GM19240 (cell line): Measurements from ENCODE around the gene SEPTIN1.

Experiments used
- DNase-seq: peaks from one replicate; pipeline ENCODE4 v3.0.0; 2011; ENCODE audit warnings: low spot score; ENCODE audit not compliant: insufficient read length

SEPTIN1 gene, protein sequence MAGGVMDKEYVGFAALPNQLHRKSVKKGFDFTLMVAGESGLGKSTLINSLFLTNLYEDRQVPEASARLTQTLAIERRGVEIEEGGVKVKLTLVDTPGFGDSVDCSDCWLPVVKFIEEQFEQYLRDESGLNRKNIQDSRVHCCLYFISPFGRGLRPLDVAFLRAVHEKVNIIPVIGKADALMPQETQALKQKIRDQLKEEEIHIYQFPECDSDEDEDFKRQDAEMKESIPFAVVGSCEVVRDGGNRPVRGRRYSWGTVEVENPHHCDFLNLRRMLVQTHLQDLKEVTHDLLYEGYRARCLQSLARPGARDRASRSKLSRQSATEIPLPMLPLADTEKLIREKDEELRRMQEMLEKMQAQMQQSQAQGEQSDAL

DNA sequence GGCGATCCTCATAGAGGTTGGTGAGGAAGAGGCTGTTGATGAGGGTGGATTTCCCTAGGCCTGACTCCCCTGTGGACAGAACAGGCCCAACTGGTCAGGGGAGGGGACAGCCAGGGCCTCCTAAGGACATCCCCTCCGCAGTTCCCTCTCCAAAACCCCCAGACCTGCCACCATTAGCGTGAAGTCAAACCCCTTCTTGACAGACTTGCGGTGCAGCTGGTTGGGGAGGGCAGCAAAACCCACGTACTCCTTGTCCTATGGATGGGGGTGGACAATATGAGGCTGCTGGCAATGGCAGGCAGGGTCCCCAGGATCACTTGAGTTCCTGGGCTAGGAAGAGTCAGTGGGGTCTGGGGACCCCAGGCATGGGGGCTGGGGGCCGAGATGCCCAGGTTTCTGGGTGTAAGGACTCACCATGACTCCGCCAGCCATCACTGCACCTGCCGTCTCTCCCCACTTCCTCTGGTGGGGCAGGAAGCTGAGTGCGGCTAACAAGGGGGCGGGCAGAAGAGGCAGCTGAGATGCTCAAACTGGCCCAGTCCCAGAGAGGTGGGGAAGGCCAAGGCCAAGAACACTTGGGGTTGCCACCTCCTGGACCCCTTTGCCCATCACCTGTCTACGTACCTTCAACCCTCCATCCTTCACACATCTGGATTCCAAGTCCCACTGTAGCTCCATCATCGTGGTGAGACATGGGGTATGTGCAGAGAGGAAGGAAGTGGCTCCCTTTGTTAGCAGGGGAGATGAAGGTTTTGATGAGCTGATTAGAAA, at the start of gene SEPTIN1:
SEPTIN1 (minus strand) TSS at position 451 of the 771 bp plus-strand sequence; CDS start at position 432, 19 bp downstream.
- DNase-seq = peak; percentile 88

DNA sequence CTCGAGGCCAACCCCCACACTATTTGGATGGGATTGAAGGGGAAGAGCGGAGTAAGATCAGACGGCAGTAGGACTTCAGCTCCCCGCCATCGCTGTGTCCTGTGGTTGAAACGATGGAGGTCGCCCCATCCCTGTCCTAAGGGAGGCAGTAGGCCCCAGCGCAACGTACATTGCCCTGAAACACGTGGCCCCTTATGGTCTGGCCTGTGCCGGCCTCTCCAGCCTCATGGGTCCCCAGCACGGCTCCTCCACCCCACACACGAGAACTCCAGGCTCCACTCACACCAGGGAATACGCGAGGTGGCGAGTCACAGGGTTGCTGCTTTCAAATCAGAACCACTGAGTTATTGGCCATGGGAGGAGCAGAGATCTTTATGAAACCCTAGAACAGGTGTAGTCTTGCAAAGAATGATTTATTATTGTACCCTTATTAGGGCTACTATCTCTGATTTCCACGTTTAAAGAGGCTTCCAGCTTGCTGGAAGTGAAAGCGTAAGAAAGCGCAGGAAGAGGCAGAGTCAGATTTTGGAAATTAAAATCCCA, 48.1 kb upstream of the SEPTIN1 start:
- DNase-seq = no peak

DNA sequence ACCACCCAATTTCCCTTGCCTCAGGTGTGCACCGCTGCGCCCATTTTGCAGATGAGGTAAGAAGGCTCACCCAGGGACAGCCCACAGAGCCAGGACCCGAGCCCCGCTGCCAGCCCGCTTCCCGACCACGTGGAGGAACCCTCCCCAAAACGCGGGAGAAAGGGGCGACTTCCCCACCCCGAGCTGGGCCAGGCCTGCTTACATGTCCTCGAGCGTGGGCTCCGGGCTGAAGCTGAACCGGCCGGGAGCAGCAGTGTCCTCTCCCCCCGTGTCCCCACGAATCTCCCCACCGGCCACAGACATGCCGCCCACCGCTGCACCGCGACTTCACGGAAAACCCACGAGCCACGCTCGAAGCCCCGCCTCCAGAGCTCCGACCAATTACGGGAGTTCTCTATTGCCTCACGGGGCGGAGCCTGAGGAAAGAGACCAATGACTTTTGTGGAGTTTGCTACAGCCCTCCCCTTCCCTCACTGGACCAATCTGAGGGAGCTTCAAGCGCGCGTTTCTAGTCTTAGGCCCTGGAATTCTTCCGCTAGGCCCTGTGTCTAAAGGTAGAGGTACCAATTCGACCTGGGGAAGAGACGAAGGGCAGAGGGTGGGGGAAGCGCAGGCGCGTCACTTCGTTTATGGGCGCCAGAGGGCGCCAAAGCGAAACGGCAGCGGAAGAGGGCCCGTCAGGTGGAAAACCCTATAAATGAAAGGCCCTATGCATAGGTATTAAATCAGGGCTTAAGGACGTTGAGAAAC, 47.5 kb upstream of the SEPTIN1 start, which contains the start of gene DCTPP1:
DCTPP1 (minus strand) TSS at position 353 of the 750 bp plus-strand sequence; CDS start at position 303, 50 bp downstream.
- DNase-seq = peak; percentile 92

DNA sequence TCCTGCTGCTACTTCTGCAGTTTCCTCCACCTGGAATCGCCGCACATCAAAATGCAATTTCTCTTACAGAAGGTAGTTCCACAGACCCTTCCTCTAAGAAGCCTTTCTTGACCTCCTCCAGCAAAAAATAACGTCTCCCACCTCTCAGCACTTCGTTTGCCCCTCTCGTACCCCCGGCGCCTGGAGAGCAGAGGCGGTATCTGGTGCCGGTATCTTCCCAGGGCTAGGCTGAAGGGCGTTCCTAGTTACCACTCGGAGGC, 47.0 kb upstream of the SEPTIN1 start:
- no peak for DNase-seq

DNA sequence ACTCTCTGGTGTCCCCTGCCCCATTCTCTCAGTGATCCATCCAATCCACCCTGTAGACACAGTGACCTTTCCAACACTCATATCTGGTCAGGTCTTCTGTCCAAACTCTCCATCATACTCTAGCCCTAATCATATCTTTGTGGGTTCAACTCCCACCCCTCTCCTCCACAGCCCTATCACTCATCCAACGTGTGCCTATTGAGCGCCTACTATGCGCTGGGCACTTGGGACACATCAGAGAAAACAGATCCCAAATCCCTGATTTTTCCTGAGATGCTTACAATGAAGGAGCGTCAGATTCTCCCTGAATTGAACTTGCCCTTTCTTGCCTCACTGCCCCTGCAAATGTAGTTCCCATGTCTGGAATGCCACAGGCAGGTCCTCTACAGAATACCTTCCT, 45.7 kb upstream of the SEPTIN1 start:
- no peak for DNase-seq

DNA sequence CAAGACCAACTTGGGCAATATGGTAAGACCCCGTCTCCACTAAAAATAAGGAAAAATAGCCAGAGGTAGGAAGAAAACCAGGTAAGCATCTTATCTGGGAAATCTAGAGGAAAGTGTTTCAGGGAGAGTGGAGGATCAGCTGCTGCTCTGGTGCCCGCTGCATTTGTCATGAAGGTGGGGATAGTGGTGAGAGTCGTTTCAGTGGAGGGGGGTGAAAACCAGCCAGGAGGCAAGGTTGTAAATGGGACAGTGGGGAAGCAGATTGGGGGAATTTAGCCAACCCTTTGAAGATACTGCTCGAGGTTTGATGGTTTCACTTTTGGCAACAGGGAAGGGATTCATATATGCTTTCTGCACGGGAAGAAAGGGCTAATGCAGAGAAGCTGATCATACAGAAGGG, 38.6 kb upstream of the SEPTIN1 start:
- no peak for DNase-seq

DNA sequence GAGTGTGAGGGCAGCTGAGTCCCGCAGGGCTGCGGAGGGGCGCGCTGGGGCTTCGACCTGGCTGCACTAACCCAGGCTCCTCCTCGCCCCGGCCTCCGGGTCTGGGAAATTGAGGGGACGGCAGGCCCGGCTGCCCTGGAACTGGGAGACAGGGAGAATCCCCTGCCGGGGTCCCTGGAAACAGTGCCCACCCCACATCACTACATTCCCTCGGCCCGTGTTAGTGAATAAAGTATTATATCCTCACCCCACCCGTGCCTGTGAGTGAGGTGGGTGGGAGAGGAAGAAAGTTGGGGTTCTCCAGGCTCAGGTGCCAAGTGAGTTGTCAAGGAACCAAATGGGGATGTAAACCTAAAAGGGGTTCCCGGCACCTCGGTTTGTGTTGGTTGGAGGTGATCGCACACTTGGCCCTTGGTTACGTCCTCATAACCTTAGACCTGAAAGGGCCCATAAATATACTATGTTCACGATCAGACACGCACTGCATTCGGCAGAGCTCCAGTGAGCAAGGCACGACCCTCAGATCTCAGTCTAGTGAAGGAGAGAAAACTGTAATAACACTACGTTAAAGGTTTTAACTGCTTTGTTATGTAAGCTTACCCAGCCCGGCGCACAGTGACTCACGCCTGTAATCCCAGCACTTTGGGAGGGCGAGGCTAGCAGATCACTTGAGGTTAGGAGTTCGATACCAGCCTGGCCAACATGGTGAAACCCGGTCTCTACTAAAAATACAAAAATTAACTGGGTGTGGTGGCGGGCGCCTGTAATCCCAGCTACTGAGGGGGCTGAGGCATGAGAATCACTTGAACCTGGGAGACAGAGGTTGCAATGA, 36.2 kb upstream of the SEPTIN1 start:
- DNase-seq = no peak

DNA sequence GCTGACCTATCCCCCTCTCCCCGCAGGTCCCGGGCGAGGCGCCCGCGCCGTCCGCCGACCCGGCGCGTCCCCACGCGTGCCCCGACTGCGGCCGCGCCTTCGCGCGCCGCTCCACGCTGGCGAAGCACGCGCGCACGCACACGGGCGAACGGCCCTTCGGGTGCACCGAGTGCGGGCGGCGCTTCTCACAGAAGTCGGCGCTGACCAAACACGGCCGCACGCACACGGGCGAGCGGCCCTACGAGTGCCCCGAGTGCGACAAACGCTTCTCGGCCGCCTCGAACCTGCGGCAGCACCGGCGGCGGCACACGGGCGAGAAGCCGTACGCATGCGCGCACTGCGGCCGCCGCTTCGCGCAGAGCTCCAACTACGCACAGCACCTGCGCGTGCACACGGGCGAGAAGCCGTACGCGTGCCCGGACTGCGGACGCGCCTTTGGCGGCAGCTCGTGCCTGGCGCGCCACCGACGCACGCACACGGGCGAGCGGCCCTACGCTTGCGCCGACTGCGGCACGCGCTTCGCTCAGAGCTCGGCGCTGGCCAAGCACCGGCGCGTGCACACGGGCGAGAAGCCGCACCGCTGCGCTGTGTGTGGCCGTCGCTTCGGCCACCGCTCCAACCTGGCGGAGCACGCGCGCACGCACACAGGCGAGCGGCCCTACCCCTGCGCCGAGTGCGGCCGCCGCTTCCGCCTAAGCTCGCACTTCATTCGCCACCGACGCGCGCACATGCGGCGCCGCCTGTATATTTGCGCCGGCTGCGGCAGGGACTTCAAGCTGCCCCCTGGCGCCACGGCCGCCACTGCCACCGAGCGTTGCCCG, 35.4 kb upstream of the SEPTIN1 start:
- DNase-seq = peak; percentile 79

DNA sequence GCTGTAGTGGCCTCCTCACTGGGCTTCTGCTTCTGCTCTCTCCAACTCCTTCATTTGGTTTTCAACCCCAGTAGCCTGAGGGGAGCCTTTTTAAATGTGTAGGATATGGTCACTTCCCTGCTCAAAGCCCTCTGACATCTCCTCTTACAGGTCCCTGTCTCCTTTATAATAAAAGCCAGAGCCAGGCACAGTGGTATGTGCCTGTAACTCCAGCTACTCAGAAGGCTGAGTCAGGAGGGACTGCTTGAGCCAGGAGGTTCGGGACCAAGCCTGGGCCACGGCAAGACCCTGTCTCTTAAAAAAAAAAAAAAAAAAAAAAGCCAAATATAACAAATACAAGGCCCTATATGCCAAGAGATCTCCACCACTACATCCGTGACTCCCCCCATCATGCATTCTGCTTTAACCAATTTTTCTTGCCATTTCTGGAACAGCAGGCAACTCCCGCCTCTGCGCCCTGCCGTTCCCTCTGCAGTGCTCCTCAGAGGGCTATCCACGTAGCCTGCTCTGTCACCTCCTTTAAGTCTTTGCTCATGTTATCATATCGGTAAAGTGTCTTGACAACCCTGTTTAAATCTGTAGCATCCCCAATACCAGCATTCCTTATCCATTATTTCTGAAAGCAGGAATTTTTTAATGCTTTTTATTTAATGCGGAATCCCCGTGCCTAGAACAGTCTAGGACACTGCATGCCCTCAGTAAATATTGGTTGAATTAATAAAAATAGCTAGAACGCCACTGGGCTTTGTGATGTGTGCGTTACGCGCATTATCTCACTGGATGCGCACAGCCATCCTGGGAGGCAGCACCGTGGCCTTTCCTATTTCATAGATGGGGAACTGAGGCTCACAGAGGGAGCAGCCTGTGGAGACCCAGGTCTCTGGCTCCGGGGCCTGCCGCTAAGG, 34.5 kb upstream of the SEPTIN1 start:
- DNase-seq = no peak

DNA sequence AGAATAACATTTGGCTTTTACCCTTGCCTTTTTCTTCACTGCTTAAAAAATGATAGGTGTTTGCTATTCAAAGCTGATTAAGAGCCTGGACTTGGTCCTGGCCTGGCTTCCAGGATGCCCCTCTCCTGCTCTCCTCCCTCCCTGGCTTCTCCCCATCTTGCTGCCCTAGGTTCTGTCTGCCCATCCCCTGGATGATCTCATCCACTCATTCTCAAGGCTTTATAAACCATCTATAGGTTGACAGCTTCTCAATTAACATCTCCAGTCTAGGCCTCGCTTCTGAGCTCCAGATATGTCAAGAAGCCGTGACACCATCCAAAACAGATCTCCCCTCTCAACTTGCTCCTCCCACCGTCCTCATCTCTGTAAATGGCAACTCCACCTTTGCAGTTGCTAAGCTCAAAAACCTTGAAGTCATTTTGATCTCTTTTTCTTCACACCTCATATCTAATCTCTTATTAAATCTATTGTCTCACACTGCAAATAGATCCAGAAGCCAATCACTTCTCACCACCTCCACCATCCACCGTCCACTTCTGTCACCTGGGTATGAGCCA, 33.8 kb upstream of the SEPTIN1 start:
- no peak for DNase-seq

DNA sequence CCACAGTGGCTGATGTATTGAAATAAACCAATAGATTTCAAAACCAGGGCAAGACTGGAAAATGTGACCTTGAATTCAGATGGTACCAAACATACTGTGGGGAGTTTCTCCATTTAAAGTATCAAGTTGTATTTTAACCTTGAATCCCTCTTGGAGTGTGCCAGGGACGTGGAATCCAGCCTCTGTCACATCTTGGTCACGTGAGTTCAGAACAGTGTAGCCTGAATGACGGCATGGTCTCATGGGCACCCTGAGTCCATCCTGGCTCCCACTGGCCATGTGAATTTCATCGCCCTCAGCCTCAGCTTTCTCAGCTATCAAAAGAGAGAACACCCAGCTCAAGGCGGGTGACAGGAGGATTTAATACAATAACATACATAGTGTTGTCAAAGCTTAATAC, 31.8 kb upstream of the SEPTIN1 start:
- DNase-seq = no peak

DNA sequence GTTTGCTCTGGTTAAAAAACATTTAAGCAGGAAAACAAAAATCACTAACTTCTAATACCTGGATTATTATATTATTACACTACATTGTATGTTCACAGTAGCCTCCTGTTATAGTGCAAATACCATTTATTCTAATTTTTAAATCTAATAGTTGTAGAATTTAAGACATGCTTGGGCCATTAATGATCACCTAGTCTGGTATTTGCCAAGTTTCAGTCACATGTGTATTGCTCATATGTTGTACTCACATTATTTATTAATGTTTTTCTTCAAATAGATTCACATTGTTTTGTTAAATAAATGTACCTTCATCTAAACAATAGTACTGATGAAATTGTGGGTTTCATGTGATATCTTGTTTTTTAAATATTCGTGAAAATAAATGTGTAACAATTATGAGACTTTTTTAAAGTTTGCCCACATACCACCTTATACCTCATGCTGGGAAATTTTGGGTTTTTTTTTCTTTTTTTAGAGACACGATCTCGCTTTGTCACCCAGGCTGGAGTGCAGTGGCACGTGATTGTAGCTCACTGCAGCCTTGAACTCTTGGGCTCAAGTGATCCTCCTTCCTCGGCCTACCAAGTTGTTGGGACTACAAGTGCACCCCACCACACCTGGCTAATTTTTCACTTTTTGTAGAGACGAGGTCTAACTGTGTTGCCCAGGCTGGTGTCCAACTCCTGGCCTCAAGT, 30.9 kb upstream of the SEPTIN1 start:
- DNase-seq = no peak

DNA sequence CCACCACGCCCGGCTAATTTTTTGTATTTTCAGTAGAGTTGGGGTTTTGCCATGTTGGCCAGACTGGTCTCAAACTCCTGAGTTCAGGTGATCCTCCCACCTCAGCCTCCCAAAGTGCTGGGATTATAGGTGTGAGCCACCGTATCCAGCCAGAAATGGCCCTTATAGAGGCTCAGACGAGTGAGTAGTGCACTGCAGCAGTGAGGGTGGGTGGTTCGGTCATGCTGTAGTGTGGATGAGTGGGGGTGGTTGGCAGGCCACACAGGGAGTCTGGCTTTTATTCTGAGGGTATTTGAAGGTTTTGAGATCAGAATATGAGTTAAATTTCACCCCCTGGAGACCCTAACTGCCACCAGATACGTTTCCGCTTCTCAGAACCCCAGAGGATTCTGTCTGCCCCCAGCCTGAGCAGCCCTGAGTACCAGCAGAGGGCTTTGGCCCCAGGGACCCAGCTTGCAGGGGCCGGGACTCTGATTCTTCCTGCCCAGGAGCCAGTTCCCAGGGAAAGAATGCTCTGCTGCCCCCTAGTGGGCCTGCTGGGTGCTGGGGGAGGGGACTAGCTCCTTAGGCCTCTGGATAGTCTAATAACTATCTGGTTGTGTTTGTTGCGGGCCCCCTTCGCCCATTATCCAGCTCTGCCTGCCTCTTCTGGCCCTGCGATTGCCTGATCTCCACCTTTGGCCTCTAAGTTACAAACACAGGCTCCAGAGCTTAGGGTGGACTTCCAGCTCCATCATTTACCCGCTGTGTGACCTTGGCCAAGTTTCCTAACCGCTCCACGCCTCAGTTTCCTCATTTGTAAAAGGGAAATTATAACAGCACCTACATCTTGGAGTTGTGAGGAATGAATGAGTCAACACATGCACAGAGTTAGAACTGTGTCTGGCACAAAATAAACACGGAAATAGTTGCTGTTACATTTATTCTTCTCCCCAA, 27.0 kb upstream of the SEPTIN1 start:
- DNase-seq = peak; percentile 79

DNA sequence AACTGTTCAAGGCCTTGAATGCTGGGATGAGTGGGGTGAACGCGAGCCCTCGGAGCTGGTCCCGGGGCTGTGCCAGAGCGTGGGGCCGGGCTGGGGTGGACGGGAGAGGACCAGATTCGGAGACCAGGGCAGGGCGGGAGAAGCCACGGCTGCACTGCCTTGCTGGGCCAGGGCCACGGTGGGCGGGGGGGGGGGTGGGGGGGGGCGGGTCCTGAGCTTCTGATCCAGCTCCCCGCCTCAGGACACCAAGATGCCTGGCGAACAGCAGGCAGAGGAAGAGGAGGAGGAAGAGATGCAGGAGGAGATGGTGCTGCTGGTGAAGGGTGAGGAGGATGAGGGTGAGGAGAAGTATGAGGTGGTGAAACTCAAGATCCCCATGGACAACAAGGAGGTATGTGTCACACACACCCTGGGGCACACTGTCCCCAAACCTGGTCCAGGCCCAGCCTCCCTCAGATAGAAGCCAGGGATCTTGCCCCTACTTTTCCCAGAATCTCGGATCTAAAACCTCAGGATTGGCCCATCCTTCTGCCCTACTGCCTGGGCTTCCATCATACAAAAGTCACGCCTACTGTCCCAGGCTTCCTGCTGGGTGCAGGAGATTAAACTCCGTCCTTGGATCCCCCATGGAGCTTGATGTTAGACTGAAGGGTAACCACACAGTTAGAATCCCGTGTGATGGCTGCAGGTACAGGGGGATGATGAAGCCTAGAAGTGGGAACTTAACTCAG, 25.6 kb upstream of the SEPTIN1 start:
- DNase-seq = no peak

DNA sequence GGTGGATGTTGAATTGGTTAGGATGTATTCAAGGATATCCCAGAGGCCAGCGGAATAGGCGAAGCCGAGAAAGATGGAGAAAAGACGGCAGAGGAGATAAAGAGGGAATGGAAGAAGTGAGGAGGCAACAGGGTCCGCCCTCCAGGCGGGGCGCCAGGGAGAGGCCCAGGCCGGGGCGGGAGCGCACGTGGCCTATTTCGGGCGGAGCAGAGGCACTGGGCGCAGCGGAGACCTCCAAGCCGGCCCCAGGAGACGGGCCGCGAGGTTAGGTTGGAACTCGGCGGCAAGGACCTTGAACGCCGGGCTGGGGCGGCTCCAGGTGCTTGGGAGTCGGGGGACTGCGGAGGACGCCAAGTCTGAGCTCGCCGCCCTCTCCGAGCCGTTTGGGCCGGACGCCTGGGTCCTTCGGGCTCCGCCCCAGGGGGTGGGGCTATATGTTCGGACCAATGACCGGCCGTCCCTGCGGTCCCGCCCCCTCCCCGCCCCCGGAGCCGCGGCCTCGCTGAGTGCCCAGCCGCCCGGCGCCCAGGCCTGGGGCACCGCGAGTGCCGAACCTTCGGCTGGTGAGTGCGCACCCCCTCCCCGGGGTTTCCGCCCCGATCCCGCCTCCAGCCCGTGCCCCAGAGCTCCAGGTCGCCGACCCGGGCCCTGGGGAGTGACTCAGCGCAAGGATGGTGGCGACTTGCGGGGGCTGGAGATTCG, 24.9 kb upstream of the SEPTIN1 start, which contains the start of gene ZNF771:
ZNF771 (plus strand) TSS at position 505 of the 702 bp plus-strand sequence. CDS start 448 bp downstream, outside the sequence.
- peak; percentile 69 for DNase-seq

DNA sequence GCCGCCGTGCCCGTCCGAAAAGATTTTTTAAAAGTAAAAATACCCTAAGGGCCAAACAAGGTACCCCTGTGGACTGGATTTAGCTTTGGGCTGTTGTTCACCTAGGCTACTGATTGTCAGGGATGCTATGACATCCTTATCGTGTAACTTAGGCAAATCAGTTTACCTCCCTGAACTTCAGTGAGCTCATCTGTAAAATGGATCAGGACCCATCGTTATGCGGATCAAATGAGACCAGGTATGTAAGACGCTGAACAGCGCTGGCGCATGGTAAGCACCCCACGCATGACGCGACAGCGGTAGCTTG, 24.4 kb upstream of the SEPTIN1 start:
- no peak for DNase-seq
